Transverse colon (tissue), 4 donors: ENCODE results near the gene PDE2A.

Source experiments
- CTCF ChIP-seq, 5 experiments: fragments of 200-600 bp in 3 of 5; fragments of 450-650 bp in 2 of 5; sonication (generic) in 3 of 5; IDR thresholded peaks; 1 replicate in 2 of 5; 2 replicates in 3 of 5; pipeline ENCODE4 v1.5.1; 2016 to 2017; ENCODE audit warnings: antibody characterized with exemption in 5 of 5, inconsistent platforms in 3 of 5, mild to moderate bottlenecking in 2 of 5, moderate library complexity in 1 of 5
- EP300 ChIP-seq: sonication (generic); formaldehyde crosslinking; IDR thresholded peaks from one replicate; pipeline ENCODE4 v1.6.1; 2017; ENCODE audit warnings: antibody characterized with exemption, low read depth
- POLR2A ChIP-seq: fragments of 450-650 bp; IDR thresholded peaks from one replicate; pipeline ENCODE4 v1.6.1; 2016; ENCODE audit warnings: antibody characterized with exemption, mild to moderate bottlenecking, moderate library complexity
- POLR2AphosphoS5 ChIP-seq, 3 donors: sonication (generic); formaldehyde crosslinking; IDR thresholded peaks; one replicate each; pipeline ENCODE4 v1.6.1; 2016; ENCODE audit warnings: antibody characterized with exemption in 3 of 3

DNA sequence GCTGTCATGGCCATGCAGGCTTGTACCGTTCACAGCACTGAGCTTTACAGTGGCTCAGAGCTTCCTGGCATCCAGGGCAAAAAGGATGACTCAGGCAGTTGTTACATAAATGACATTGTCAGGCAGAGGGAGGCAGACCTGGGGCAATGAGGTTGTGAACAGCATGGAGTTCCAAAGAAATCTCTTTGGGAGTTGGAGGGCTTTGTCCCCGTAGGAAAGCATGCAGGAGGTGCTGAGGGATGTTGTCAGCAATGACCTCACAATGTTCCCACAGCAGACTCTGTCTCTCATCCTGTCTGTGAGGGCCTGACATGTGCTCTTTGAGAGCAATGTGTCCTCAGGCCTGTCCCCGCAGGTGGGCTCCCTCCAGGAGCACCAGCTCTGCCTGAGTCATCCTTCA, 25.9 kb upstream of the PDE2A start:
- TF ChIP-seq CTCF (IDR thresholded peaks at IDR 0.05) (no peak), POLR2A (no peak), POLR2AphosphoS5 (IDR thresholded peaks at IDR 0.05) (no peak), EP300 (no peak)
